Peyer's patch (tissue), 4 donors: ENCODE data around the gene MRPL1. TPM values are rescaled to one million over a fixed set of nuclear protein-coding genes. Genes with fewer than 3 reads are reported as not detected.

Source experiments
- DNase-seq, 3 donors: peaks; one replicate each; pipeline ENCODE4 v3.0.0-alpha.2; 2017 to 2019
- H3K27ac ChIP-seq, 4 donors: fragments of 200-600 bp; sonication (generic); one replicate each; pipeline ENCODE4 v1.5.1; 2016 to 2019
- H3K27me3 ChIP-seq, 2 donors: fragments of 200-600 bp; sonication (generic); one replicate each; pipeline ENCODE4 v1.5.1; 2019
- H3K36me3 ChIP-seq, 3 donors: fragments of 200-600 bp; sonication (generic); one replicate each; pipeline ENCODE4 v1.5.1; 2016 to 2019
- H3K4me1 ChIP-seq, 4 donors: fragments of 200-600 bp; sonication (generic); one replicate each; pipeline ENCODE4 v1.5.1; 2016 to 2019
- H3K4me3 ChIP-seq, 4 donors: fragments of 200-600 bp; sonication (generic); 1 replicate in 3 of 4; 2 replicates in 1 of 4; pipeline ENCODE4 v1.5.1; 2016 to 2019; ENCODE audit warnings: mild to moderate bottlenecking in 1 of 4
- H3K9me3 ChIP-seq, 4 donors: fragments of 200-600 bp; sonication (generic); one replicate each; pipeline ENCODE4 v1.5.1; 2016 to 2019; ENCODE audit warnings: mild to moderate bottlenecking in 1 of 4
- CTCF ChIP-seq, 6 experiments: fragments of 450-650 bp in 4 of 6; fragments of 200-600 bp in 2 of 6; sonication (generic) in 1 of 6; IDR thresholded peaks; one replicate each; pipeline ENCODE4 v1.5.1; 2017 to 2019; ENCODE audit warnings: antibody characterized with exemption in 6 of 6, mild to moderate bottlenecking in 3 of 6, moderate library complexity in 1 of 6
- POLR2A ChIP-seq, 2 donors: fragments of 450-650 bp; IDR thresholded peaks; one replicate each; pipeline ENCODE4 v1.5.1; 2017; ENCODE audit warnings: antibody characterized with exemption in 2 of 2, mild to moderate bottlenecking in 2 of 2, moderate library complexity in 2 of 2
- total RNA-seq, 4 donors: library from RNA; depleted of rRNA; stranded (reverse); fragments of >200 nt; gene quantifications; one replicate each; pipeline ENCODE4 v1.1.0, GENCODE V29; 2016

Gene MRPL1
- 10 to 100 TPM; 12.8 to 30.5 (median 16.8) TPM for total RNA-seq

GRCh38 chr4:77862478-77863216 lies at the start of gene MRPL1:
Gene MRPL1 (plus strand): TSS chr4:77862830. CDS start chr4:77862849, 19 bp downstream.
- peak; percentile 85 to 96 (median 88) for DNase-seq
- TF ChIP-seq CTCF (IDR thresholded peaks at IDR 0.05) (peak in 2 of 6 experiments; percentile 0 to 12), POLR2A (IDR thresholded peaks at IDR 0.05) (peak; percentile 38 to 64)

GRCh38 chr4:77815636-77816035 lies 47.0 kb upstream of the MRPL1 start:
- Histone ChIP-seq H3K4me3 (no peak overlapping the region), H3K27me3 (no peaks in the 10 kb centered on the region), H3K9me3 (no peaks in the 10 kb centered on the region), H3K27ac (no peak overlapping the region), H3K4me1 (peaks cover 0 to 38% (median 7%) of the 10 kb centered on the region in 4 donors), H3K36me3 (no peaks in the 10 kb centered on the region)
- TF ChIP-seq CTCF (IDR thresholded peaks at IDR 0.05) = no peak
- TF ChIP-seq POLR2A (IDR thresholded peaks at IDR 0.05) = no peak
- DNase-seq = no peak

More at GRCh38 chr4:77862478-77863216, at the start of gene MRPL1:
- H3K4me1 ChIP-seq = peaks cover 0 to 18% (median 0%) of the 10 kb centered on the region in 4 donors
- peak within 1 kb of the TSS; percentile 54 to 72 (median 61) for H3K4me3 ChIP-seq
- H3K9me3 ChIP-seq = no peaks in the 10 kb centered on the region
- no peaks in the 10 kb centered on the region for H3K36me3 ChIP-seq
- peak within 1 kb of the TSS; percentile 81 to 96 (median 90) for H3K27ac ChIP-seq
- H3K27me3 ChIP-seq = no peaks in the 10 kb centered on the region

GRCh38 chr4:77816546-77816945 lies 46.1 kb upstream of the MRPL1 start:
- H3K4me3 ChIP-seq = peak overlapping the region in 1 of 4 donors; percentile 96
- H3K27ac ChIP-seq = peak overlapping the region in 1 of 4 donors; percentile 100
- no peaks in the 10 kb centered on the region for H3K36me3 ChIP-seq
- peaks cover 0 to 47% (median 9%) of the 10 kb centered on the region in 4 donors for H3K4me1 ChIP-seq
- DNase-seq = no peak
- no peak for TF ChIP-seq CTCF (IDR thresholded peaks at IDR 0.05)
- TF ChIP-seq POLR2A (IDR thresholded peaks at IDR 0.05) = no peak
- H3K9me3 ChIP-seq = no peaks in the 10 kb centered on the region
- no peaks in the 10 kb centered on the region for H3K27me3 ChIP-seq

GRCh38 chr4:77817304-77818072 lies 45.1 kb upstream of the MRPL1 start:
- TF ChIP-seq CTCF (IDR thresholded peaks at IDR 0.05) (no peak), POLR2A (IDR thresholded peaks at IDR 0.05) (peak; percentile 1 to 54)
- H3K27me3 ChIP-seq = no peaks in the 10 kb centered on the region
- DNase-seq = peak in 1 of 3 donors; percentile 66

GRCh38 chr4:77818073-77818601 lies 44.5 kb upstream of the MRPL1 start:
- no peaks in the 10 kb centered on the region for H3K9me3 ChIP-seq
- H3K4me1 ChIP-seq = peaks cover 0 to 50% (median 15%) of the 10 kb centered on the region in 4 donors
- no peaks in the 10 kb centered on the region for H3K36me3 ChIP-seq
- peak overlapping the region; percentile 100 for H3K27ac ChIP-seq
- peak; percentile 74 to 88 (median 76) for DNase-seq
- H3K27me3 ChIP-seq = no peaks in the 10 kb centered on the region
- H3K4me3 ChIP-seq = peak overlapping the region; percentile 92 to 96 (median 96)
- TF ChIP-seq CTCF (IDR thresholded peaks at IDR 0.05) (peak; percentile 26 to 54 (median 50)), POLR2A (IDR thresholded peaks at IDR 0.05) (peak in 1 of 2 donors; percentile 1)

More at GRCh38 chr4:77817304-77818072, 45.1 kb upstream of the MRPL1 start:
- no peaks in the 10 kb centered on the region for H3K36me3 ChIP-seq
- H3K4me3 ChIP-seq = peak overlapping the region; percentile 92 to 96 (median 96)
- peak overlapping the region; percentile 100 for H3K27ac ChIP-seq
- peaks cover 0 to 54% (median 13%) of the 10 kb centered on the region in 4 donors for H3K4me1 ChIP-seq
- H3K9me3 ChIP-seq = no peaks in the 10 kb centered on the region
